HG02852 (cell line): Measurements from ENCODE around the gene CD7.

Experiments used
- ATAC-seq: cut with Tn5 transposase; IDR thresholded peaks from one replicate; pipeline ENCODE4 v1.9.1; 2021; ENCODE audit warnings: mild to moderate bottlenecking, moderate library complexity; ENCODE audit not compliant: unreplicated experiment

Gene CD7

DNA sequence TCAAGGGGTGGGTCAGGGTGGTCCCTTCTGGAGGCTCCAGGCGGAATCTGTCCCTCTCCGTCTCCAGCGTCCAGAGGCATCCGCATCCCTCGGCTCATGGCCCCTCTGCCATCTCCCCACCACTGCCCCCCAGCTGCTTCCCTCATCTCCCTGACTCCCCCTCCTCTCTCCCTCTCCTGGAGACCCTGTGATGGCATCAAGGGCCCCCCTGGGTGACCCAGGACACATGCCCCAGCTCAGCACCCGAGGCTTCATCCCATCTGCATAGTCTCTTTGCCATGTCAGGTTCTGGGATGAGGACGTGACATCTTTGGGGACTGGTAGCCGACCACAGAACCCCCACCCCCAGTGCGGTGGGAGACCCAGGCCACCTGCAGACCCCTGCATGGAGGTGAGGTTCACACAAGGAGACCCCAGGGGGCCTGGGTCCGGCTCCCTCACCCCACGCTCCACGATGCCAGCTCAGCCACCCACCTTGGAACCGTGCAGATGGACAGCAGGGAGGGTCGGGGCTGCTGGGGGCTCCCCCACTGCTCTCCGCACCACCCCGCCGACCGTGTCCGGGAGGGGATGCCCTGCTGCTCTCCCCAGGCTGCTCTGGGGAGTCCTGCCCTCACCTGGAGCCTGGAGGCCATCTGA is 12.4 kb upstream of the CD7 start:
- no peak for ATAC-seq

DNA sequence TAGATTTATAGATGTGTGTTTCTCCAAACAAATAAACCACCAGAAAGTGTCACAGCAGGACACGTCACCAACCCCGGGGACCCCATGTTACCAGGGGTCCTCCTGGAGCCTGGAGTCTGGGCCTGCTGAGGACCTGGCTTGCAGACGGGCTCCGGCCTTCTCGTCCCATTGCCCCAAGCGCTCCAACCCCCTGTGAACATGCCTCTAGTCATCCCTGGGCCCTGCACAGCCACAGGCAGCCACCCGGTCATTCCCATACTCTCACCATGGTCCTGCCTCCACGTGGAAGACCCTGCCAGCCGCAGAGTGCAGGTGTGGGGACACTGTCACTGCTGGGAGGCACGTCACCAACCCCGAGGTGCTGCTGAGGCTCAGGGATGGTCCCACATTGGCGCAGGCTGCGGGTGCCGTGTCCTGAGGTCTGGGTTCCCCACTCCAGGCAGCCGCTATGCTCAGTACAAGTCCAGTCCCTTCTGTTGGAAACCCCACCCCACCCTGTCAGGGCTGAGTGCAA is 11.6 kb upstream of the CD7 start:
- ATAC-seq, result no peak

DNA sequence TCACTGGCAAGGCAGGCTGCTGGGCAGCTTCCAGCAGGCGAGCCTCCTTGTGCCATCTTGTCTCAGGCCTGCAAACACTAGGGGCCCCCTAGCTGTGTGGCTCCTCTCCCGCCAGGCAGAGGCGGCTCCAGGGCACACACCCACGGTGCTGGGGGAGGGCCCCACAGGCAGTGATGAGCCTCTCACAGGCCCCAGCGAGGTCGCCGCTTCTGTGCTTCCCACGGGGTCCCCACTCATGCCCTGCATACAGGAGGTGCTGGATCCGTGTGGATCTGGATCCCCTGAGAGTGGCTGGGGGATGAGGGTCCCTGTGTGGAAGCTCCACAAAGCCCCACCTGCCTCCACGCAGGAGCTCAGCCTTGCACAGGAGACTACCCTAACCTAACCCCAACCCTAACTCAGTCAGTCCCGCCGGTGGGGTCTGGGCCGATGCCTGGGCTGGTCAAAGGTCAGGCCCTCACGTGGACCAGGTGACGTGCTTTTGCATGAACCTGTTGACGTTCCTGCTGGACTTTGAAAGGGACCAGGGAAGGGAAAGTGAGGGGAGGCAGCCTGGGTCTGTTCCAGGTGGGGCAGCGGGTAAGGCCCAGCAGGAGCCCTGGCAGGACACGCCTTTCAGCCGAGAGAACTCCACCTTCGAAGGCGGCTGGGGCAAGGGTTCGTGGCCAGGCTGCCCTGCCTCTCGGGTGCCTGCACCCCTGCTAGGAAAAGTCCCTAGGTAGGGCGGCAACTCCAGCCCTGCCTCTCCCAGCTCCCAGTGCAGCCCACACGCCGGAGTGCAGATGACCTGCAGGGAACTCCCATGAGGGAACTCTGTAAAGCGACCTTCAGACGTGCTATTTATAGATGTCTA is 11.0 kb upstream of the CD7 start:
- ATAC-seq, result no peak

GRCh38 chr17:82327757-82328140 is 10.3 kb upstream of the CD7 start:
- ATAC-seq, result no peak

- ATAC-seq, result no peak
These were observed 9.9 kb upstream of the CD7 start for GRCh38 chr17:82327289-82327688.

- no peak for ATAC-seq
These were observed 8.1 kb upstream of the CD7 start for GRCh38 chr17:82325286-82326180.

- no peak for ATAC-seq
These were observed 7.3 kb upstream of the CD7 start for GRCh38 chr17:82324566-82325285.

GRCh38 chr17:82323514-82324234 is 6.3 kb upstream of the CD7 start:
- no peak for ATAC-seq

DNA sequence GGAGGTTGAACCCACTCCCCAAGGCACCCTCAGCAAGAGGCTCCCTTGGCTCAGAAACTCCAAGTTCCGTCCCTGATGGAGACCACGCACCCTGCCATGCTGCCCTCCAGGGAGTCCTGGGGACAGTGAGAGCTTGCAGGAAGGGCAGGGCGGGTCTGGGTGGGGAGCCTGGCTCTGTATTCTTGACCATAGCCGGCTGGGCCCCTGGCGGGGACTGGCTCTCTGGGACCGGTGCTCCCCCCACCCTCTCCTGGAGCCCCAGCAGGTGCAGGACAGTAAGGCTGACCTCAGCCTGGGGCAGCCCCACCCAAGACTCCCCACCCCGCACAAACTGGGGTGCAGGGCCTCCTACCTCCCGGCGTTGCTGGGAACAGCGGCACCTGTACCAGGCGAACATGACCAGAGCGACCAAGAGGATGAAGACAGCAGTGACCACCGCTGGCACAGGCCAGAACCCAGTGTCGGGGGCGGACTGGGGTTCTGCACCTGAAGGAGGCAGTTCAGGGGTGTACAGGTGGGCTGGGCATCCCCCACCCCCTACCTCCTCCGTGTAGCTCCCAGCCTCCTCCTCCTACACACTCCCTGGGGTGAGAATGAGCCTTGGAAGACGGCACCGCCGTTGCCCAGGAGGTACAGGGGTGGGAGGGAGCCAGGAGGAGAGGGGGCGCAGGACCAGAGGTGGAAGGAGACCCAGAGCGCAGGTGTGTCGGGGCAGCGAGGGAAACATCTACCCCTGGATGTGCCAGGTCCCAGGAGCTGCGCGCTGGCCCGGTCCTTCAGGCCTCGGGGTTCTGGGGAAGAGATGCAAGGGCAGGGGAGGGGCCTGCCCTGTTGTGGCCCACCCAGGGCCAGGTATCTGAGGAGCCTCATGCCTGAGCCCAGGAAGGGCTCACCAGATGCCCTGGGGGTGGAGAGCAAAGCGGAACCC is 5.4 kb upstream of the CD7 start:
- no peak for ATAC-seq

GRCh38 chr17:82321947-82322466 is 4.6 kb upstream of the CD7 start:
- no peak for ATAC-seq

- no peak for ATAC-seq
These were observed 3.8 kb upstream of the CD7 start for GRCh38 chr17:82320956-82321927.

DNA sequence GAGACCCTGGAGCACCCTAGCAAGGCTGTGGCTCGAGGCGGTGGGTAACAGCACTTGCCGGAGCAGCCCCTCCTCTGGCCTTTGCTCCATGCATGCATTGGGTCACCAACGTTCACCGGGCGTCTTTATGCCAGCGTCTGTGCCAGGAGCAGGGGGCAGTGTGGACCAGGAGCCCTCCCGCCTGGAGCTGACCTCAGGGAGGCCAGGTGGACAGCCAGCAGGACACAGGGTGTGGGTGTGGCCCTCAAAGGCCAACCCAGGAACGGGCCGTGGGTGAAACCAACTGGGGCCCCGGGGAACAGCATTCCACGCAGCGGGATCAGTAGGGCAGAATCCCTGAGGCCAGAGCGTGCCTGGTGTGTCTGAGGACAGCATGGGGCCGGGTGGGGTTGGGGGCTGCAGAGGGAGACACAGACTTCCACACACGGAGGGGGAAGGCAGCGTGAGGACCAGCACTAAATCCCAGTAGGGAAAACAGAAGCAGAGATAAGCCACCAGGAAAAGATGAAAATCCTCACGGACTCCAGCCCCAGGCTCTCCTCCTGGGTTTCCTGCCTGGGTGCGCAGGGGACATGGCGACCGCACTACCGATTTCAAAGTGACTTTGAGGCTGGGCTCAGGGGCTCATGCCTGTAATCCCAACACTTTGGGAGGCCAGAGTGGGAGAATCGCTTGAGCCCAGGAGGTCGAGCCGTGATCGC is 2.9 kb upstream of the CD7 start:
- ATAC-seq, result no peak

DNA sequence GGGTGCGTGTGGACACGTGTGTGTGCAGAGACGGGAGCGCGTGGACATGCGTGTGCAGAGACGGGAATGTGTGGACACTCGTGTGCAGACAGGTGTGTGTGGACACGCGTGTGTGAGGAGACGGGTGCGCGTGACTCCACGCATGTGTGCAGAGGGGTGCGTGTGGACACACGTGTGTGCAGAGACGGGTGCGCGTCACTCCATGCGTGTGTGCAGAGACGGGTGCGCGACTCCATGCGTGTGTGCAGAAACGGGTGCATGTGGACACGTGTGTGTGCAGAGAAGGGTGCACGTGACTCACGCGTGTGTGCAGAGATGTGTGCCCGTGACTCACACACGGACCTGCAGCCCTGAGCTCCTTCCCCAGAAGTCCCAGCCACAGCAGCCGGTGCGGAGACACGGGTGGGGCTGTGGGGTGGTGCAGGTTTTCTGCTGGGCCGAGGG is 2.2 kb upstream of the CD7 start:
- no peak for ATAC-seq

GRCh38 chr17:82318772-82319606 is 1.6 kb upstream of the CD7 start:
- ATAC-seq, result no peak

GRCh38 chr17:82318169-82318498 is 726 bp upstream of the CD7 start:
- no peak for ATAC-seq
